Adrenal gland (tissue), 12 donors: ENCODE measurements around the gene KMT2E. TPM values are rescaled to one million over a fixed set of nuclear protein-coding genes. Genes with fewer than 3 reads are reported as not detected.

Experiments
- DNase-seq, 7 donors: peaks; one replicate each; pipeline ENCODE4 v3.0.0-alpha.2; 2019 to 2020
- H3K27ac ChIP-seq, 5 donors: fragments of 200-600 bp; sonication (generic) in 4 of 5; 1 replicate in 3 of 5; 2 replicates in 2 of 5; pipeline versions ENCODE4 v1.5.1 to v1.8.0; 2016 to 2020; ENCODE audit warnings: mild to moderate bottlenecking in 1 of 5
- H3K27me3 ChIP-seq: fragments of 200-600 bp; 2 replicates; pipeline ENCODE4 v1.8.0; 2021
- H3K36me3 ChIP-seq, 2 donors: fragments of 200-600 bp; replicated peaks in 1 of 2; 1 replicate in 1 of 2; 2 replicates in 1 of 2; pipeline versions ENCODE4 v1.5.1 to v1.8.0; 2018 to 2022
- H3K4me1 ChIP-seq, 2 donors: fragments of 200-600 bp; replicated peaks in 1 of 2; 1 replicate in 1 of 2; 2 replicates in 1 of 2; pipeline versions ENCODE4 v1.5.1 to v1.8.0; 2018 to 2021
- H3K4me3 ChIP-seq, 4 donors: fragments of 200-600 bp; sonication (generic) in 3 of 4; one replicate each; pipeline ENCODE4 v1.5.1; 2016 to 2018
- H3K9me3 ChIP-seq, 3 donors: fragments of 200-600 bp; sonication (generic) in 1 of 3; replicated peaks in 1 of 3; 1 replicate in 2 of 3; 2 replicates in 1 of 3; pipeline versions ENCODE4 v1.5.1 to v1.8.0; 2016 to 2021
- CTCF ChIP-seq, 6 experiments: fragments of 450-650 bp in 4 of 6; fragments of 200-600 bp in 2 of 6; sonication (generic) in 1 of 6; IDR thresholded peaks; 1 replicate in 5 of 6; 2 replicates in 1 of 6; pipeline versions ENCODE4 v1.5.1 to v1.8.0; 2016 to 2021; ENCODE audit warnings: antibody characterized with exemption in 6 of 6, mild to moderate bottlenecking in 2 of 6, moderate library complexity in 1 of 6
- POLR2A ChIP-seq, 2 donors: fragments of 450-650 bp; IDR thresholded peaks; one replicate each; pipeline ENCODE4 v1.6.1; 2017; ENCODE audit warnings: antibody characterized with exemption in 2 of 2, mild to moderate bottlenecking in 2 of 2, moderate library complexity in 1 of 2
- WGBS, 4 donors: extraction: QIAGEN DNeasy Blood & Tissue Kit in 2 of 4; methylation state at CpG; one replicate each; pipeline versions ENCODE4 v1.1.5 to v1.1.7; 2013 to 2017; 5-methylcytosine and 5-hydroxymethylcytosine counted together
- intact Hi-C, 2 donors: fragments of 100-400 bp; cut with DNase I; formaldehyde crosslinking; loops; one replicate each; pipeline versions ENCODE4 v1.14.1 to v1.15.0; 2022 to 2023
- polyA plus RNA-seq, 3 donors: library from polyadenylated mRNA; stranded (reverse); fragments of 200-250 nt in 2 of 3; fragments of 350-450 nt in 1 of 3; fragmentation: Illumina TruSeq in 1 of 3; extraction: RNeasy Lipid Tissue Mini Kit (QIAGEN cat#74804) in 1 of 3; gene quantifications; one replicate each; pipeline ENCODE4 v1.2.3, GENCODE V29; 2013 to 2014
- total RNA-seq, 9 donors: library from RNA; depleted of rRNA in 4 of 9; stranded (reverse); fragments of >200 nt in 4 of 9; fragments of 120-200 nt in 1 of 9; fragmentation: NEBNext Ultra II Directional in 1 of 9; extraction: Animal tissue kit (Norgen Biotek cat#: 25700) in 1 of 9; gene quantifications; one replicate each; pipeline versions ENCODE4 v1.1.0 to v1.2.4, GENCODE V29; 2013 to 2023
- donor health status: healthy with polysubstance abuse.
- donor health status: Bipolar disorder and iron deficiency.
- donor health status: DM: yes; HTN: yes; CAD: no.
- donor health status: DM: no; HTN: no; CAD: no.
- donor health status: DM: no; HTN: no; CAD: no.
- donor health status: DM: yes; HTN: yes; CAD: no.

Gene KMT2E
- total and polyA plus RNA-seq, 12 donors: 14.4 to 98.0 (median 48.4) TPM

- intact Hi-C loops: no loop called here
- peaks cover 0 to 82% of the 10 kb centered on the region in 2 donors for H3K36me3 ChIP-seq
- DNase-seq: no peak
- H3K4me1 ChIP-seq: no peaks in the 10 kb centered on the region
- 93 to 100% (median 97%) methylated on average over 1 of the region's 1 CpG for WGBS, 4 donors
- H3K4me3 ChIP-seq: no peak overlapping the region
- H3K27me3 ChIP-seq: no peaks in the 10 kb centered on the region
- no peaks in the 10 kb centered on the region for H3K9me3 ChIP-seq
- TF ChIP-seq POLR2A (IDR thresholded peaks at IDR 0.05) (no peak), CTCF (IDR thresholded peaks at IDR 0.05) (no peak)
- H3K27ac ChIP-seq: no peak overlapping the region
Observed at GRCh38 chr7:105073143-105073542, 59.1 kb downstream of the KMT2E start.

- 91 to 96% (median 92%) methylated on average over 6 of the region's 6 CpGs for WGBS, 4 donors
- H3K4me1 ChIP-seq: no peaks in the 10 kb centered on the region
- H3K27ac ChIP-seq: no peak overlapping the region
- TF ChIP-seq POLR2A (IDR thresholded peaks at IDR 0.05) (no peak), CTCF (IDR thresholded peaks at IDR 0.05) (no peak)
- no peaks in the 10 kb centered on the region for H3K27me3 ChIP-seq
- H3K4me3 ChIP-seq: no peak overlapping the region
- intact Hi-C loops: no loop called here
- no peak for DNase-seq
- no peaks in the 10 kb centered on the region for H3K9me3 ChIP-seq
- H3K36me3 ChIP-seq: peaks cover 0 to 88% of the 10 kb centered on the region in 2 donors
Observed at GRCh38 chr7:105079348-105079747, 65.3 kb downstream of the KMT2E start.

GRCh38 chr7:105084581-105084980, 70.6 kb downstream of the KMT2E start:
- no peak for DNase-seq
- TF ChIP-seq CTCF (IDR thresholded peaks at IDR 0.05): no peak
- TF ChIP-seq POLR2A (IDR thresholded peaks at IDR 0.05): no peak
- WGBS, 4 donors: 91 to 100% (median 98%) methylated on average over 1 of the region's 1 CpG
- Histone ChIP-seq H3K9me3 (no peaks in the 10 kb centered on the region), H3K4me1 (no peaks in the 10 kb centered on the region), H3K36me3 (peaks cover 0 to 73% of the 10 kb centered on the region in 2 donors), H3K4me3 (no peak overlapping the region), H3K27ac (no peak overlapping the region), H3K27me3 (no peaks in the 10 kb centered on the region)
- intact Hi-C loops: no loop called here

DNA sequence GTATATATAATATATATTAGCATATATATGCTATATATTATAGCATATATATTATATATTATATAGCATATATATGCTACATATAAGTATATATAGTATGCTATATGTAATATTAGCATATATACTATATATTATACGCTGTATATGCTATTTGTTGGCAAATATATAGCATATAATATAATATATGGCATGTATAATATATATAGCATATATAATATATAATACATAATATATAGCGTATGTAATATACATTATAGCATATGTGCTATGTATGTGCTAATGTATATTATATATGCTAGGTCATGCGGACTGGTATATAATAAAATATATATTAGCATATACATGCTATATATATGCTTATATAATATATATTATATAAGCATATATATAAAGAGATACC, 72.8 kb downstream of the KMT2E start:
- Histone ChIP-seq H3K4me3 (no peak overlapping the region), H3K9me3 (no peaks in the 10 kb centered on the region), H3K27ac (no peak overlapping the region), H3K4me1 (no peaks in the 10 kb centered on the region), H3K36me3 (peaks cover 0 to 63% of the 10 kb centered on the region in 2 donors), H3K27me3 (no peaks in the 10 kb centered on the region)
- DNase-seq: no peak
- TF ChIP-seq POLR2A (IDR thresholded peaks at IDR 0.05): no peak
- TF ChIP-seq CTCF (IDR thresholded peaks at IDR 0.05): no peak
- intact Hi-C loops: no loop called here
- WGBS, 4 donors: 93 to 98% (median 96%) methylated on average over 3 of the region's 3 CpGs
